Uterus (tissue), 2 donors: ENCODE results near the gene KIF9.

ENCODE experiments used
- CTCF ChIP-seq, 4 experiments: fragments of 200-600 bp in 2 of 4; fragments of 450-650 bp in 2 of 4; sonication (generic) in 2 of 4; IDR thresholded peaks; one replicate each; pipeline ENCODE4 v1.5.1; 2016 to 2019; ENCODE audit warnings: antibody characterized with exemption in 4 of 4, mild to moderate bottlenecking in 2 of 4, moderate library complexity in 1 of 4
- POLR2A ChIP-seq, 2 donors: fragments of 450-650 bp; IDR thresholded peaks; one replicate each; pipeline ENCODE4 v1.6.1; 2016; ENCODE audit warnings: antibody characterized with exemption in 2 of 2, mild to moderate bottlenecking in 1 of 2, moderate library complexity in 1 of 2

GRCh38 chr3:47319956-47320355 is 37.4 kb upstream of the KIF9 start:
- no peak for TF ChIP-seq CTCF (IDR thresholded peaks at IDR 0.05)
- no peak for TF ChIP-seq POLR2A (IDR thresholded peaks at IDR 0.05)
